ENCODE data around the gene PRKCE.

Gene PRKCE

DNA sequence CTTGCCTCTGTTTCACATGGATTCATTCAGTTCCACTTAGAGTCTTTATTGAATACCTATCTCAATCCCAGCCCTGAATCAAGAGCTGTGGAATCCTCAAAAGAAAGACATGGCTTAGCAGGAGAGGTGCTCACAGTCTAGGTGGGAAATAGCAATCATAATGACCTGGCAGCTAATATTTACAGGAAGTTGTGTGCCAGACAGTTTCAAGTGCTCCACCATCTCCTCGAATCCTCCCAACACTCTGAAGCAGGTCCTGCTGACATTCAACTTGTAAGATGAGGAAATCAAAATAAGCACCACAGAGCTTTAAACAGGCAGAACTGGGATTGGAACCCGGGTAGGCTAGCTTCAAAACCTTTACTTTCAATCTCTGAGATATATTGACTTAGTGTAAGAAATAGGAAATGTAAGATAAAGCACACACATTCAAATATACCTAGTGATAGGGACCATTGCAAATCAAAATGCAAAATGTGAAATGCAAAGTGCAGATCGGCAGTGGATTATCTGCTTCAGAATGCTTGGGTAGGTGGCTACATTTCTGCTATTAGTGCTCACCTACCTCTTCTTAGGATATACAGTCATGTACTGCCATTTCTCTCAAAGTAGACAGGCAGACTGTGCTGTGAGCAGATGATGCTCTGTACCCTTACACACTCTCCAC, 182.0 kb downstream of the PRKCE start:
- TF ChIP-seq, protein P1, sequence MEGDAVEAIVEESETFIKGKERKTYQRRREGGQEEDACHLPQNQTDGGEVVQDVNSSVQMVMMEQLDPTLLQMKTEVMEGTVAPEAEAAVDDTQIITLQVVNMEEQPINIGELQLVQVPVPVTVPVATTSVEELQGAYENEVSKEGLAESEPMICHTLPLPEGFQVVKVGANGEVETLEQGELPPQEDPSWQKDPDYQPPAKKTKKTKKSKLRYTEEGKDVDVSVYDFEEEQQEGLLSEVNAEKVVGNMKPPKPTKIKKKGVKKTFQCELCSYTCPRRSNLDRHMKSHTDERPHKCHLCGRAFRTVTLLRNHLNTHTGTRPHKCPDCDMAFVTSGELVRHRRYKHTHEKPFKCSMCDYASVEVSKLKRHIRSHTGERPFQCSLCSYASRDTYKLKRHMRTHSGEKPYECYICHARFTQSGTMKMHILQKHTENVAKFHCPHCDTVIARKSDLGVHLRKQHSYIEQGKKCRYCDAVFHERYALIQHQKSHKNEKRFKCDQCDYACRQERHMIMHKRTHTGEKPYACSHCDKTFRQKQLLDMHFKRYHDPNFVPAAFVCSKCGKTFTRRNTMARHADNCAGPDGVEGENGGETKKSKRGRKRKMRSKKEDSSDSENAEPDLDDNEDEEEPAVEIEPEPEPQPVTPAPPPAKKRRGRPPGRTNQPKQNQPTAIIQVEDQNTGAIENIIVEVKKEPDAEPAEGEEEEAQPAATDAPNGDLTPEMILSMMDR (IDR thresholded peaks at IDR 0.05; ENCODE audit: low read depth, low read length): no peak
- no peak overlapping the region for H3K4me3 ChIP-seq (ENCODE audit: low read depth, low read length)
- DNase-seq: no peak
- no peaks in the 10 kb centered on the region for H3K27me3 ChIP-seq
- no peaks in the 10 kb centered on the region for H3K36me3 ChIP-seq
- H3K4me1 ChIP-seq: peaks cover 16% of the 10 kb centered on the region
- peaks cover 4% of the 10 kb centered on the region; the same call in 1 of the 2 replicates for H3K9me3 ChIP-seq

- TF ChIP-seq, protein P1 (IDR thresholded peaks at IDR 0.05; ENCODE audit: low read depth, low read length): no peak
- no peak for DNase-seq
Measured at GRCh38 chr2:45833968-45834344, 182.5 kb downstream of the PRKCE start.

DNA sequence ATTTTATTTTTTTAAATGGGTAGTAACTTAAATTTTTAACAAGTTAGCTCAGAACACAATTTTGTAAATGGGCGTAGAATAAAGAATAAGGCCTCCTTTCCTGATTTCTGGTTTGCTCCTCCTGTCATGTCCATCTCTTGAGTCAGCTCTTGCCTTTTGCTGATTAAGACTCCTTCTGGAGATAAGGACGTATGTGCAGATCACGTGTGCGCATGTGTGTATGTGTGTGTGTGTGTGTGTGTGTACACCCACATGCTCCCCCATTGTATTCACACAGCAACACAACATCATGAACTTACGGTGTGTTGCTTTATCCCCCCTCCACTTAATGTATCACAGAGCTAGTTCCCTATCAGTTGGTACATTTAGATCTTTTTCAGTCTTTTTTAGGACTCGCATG, 182.9 kb downstream of the PRKCE start:
- Histone ChIP-seq H3K4me1 (peaks cover 19% of the 10 kb centered on the region), H3K4me3 (ENCODE audit: low read depth, low read length) (no peak overlapping the region), H3K36me3 (no peaks in the 10 kb centered on the region), H3K27me3 (no peaks in the 10 kb centered on the region), H3K9me3 (peaks cover 4% of the 10 kb centered on the region; the same call in 1 of the 2 replicates)
- TF ChIP-seq, protein P1 (IDR thresholded peaks at IDR 0.05; ENCODE audit: low read depth, low read length): no peak
- no peak for DNase-seq

More at GRCh38 chr2:45833968-45834344, 182.5 kb downstream of the PRKCE start:
- peaks cover 4% of the 10 kb centered on the region; the same call in 1 of the 2 replicates for H3K9me3 ChIP-seq
- no peaks in the 10 kb centered on the region for H3K27me3 ChIP-seq
- H3K4me3 ChIP-seq (ENCODE audit: low read depth, low read length): no peak overlapping the region
- H3K4me1 ChIP-seq: peaks cover 16% of the 10 kb centered on the region
- H3K36me3 ChIP-seq: no peaks in the 10 kb centered on the region

GRCh38 chr2:45834858-45835257, 183.4 kb downstream of the PRKCE start:
- no peak for DNase-seq
- Histone ChIP-seq H3K4me3 (ENCODE audit: low read depth, low read length) (no peak overlapping the region), H3K4me1 (peaks cover 24% of the 10 kb centered on the region), H3K27me3 (no peaks in the 10 kb centered on the region), H3K36me3 (no peaks in the 10 kb centered on the region), H3K9me3 (peaks cover 4% of the 10 kb centered on the region; the same call in 1 of the 2 replicates)
- TF ChIP-seq, protein P1 (IDR thresholded peaks at IDR 0.05; ENCODE audit: low read depth, low read length): no peak

GRCh38 chr2:45836316-45836715, 184.8 kb downstream of the PRKCE start:
- Histone ChIP-seq H3K4me3 (ENCODE audit: low read depth, low read length) (no peak overlapping the region), H3K36me3 (no peaks in the 10 kb centered on the region), H3K27me3 (no peaks in the 10 kb centered on the region), H3K4me1 (peaks cover 30% of the 10 kb centered on the region), H3K9me3 (no peaks in the 10 kb centered on the region)
- DNase-seq: no peak
- TF ChIP-seq, protein P1 (IDR thresholded peaks at IDR 0.05; ENCODE audit: low read depth, low read length): no peak

GRCh38 chr2:45836740-45837139, 185.3 kb downstream of the PRKCE start:
- no peak for DNase-seq
- H3K4me3 ChIP-seq (ENCODE audit: low read depth, low read length): no peak overlapping the region
- no peaks in the 10 kb centered on the region for H3K27me3 ChIP-seq
- H3K9me3 ChIP-seq: no peaks in the 10 kb centered on the region
- H3K4me1 ChIP-seq: peaks cover 34% of the 10 kb centered on the region
- no peaks in the 10 kb centered on the region for H3K36me3 ChIP-seq
- TF ChIP-seq, protein P1 (IDR thresholded peaks at IDR 0.05; ENCODE audit: low read depth, low read length): no peak

Measured in BE2C (cell line).